ENCODE data around the gene CACNA2D2.
"Not testable (repeated sequence)": the region's sequence is repeated elsewhere in the genome, so short reads cannot be mapped to it uniquely, and the experiment has no call there.

The CACNA2D2 gene

GRCh38 chr3:50516440-50516871 is 13.0 kb upstream of the CACNA2D2 start:
- no peak for TF ChIP-seq CTCF (IDR thresholded peaks at IDR 0.05; ENCODE audit: low read length)
- no peak for TF ChIP-seq EZH2phosphoT487 (IDR thresholded peaks at IDR 0.05; ENCODE audit: low read length)
- TF ChIP-seq EZH2 (optimal IDR thresholded peaks at IDR 0.05; ENCODE audit: low read depth, low read length): no peak
- H3K9me3 ChIP-seq (replicated peaks; ENCODE audit: insufficient read depth, low read length): no peaks in the 10 kb centered on the region
- H3K27ac ChIP-seq (ENCODE audit: low read length): no peak overlapping the region
- H3K4me3 ChIP-seq (ENCODE audit: low read length): no peak overlapping the region
- no peak overlapping the region for H3K4me2 ChIP-seq (ENCODE audit: low read depth, low read length)
- H3K9me2 ChIP-seq (replicated peaks; ENCODE audit: insufficient read depth, low read length): no peaks in the 10 kb centered on the region
- H3K9ac ChIP-seq (ENCODE audit: low read length): no peak overlapping the region
- no peaks in the 10 kb centered on the region for H3K79me2 ChIP-seq (ENCODE audit: low read length)
- H4K20me1 ChIP-seq (ENCODE audit: insufficient read depth, low read length): no peaks in the 10 kb centered on the region
- H2AFZ ChIP-seq (ENCODE audit: low read length): no peak overlapping the region
- peaks cover 77% of the 10 kb centered on the region for H3K27me3 ChIP-seq (replicated peaks; ENCODE audit: insufficient read depth, low read length)
- DNase-seq: no peak
- H3K4me1 ChIP-seq (ENCODE audit: low read length): no peaks in the 10 kb centered on the region
- H3K36me3 ChIP-seq (replicated peaks; ENCODE audit: insufficient read depth, low read length): no peaks in the 10 kb centered on the region
- H3F3A ChIP-seq (ENCODE audit: insufficient read depth, low read length): no peaks in the 10 kb centered on the region

- H3K27ac ChIP-seq (ENCODE audit: low read length): no peak overlapping the region
- H3F3A ChIP-seq (ENCODE audit: insufficient read depth, low read length): no peaks in the 10 kb centered on the region
- DNase-seq: no peak
- peaks cover 78% of the 10 kb centered on the region for H3K27me3 ChIP-seq (replicated peaks; ENCODE audit: insufficient read depth, low read length)
- no peak overlapping the region for H3K9ac ChIP-seq (ENCODE audit: low read length)
- H3K4me3 ChIP-seq (ENCODE audit: low read length): no peak overlapping the region
- no peak overlapping the region for H3K4me2 ChIP-seq (ENCODE audit: low read depth, low read length)
- no peak overlapping the region for H2AFZ ChIP-seq (ENCODE audit: low read length)
- H3K9me2 ChIP-seq (replicated peaks; ENCODE audit: insufficient read depth, low read length): no peaks in the 10 kb centered on the region
- no peaks in the 10 kb centered on the region for H3K9me3 ChIP-seq (replicated peaks; ENCODE audit: insufficient read depth, low read length)
- no peaks in the 10 kb centered on the region for H3K79me2 ChIP-seq (ENCODE audit: low read length)
- no peaks in the 10 kb centered on the region for H3K4me1 ChIP-seq (ENCODE audit: low read length)
- no peaks in the 10 kb centered on the region for H3K36me3 ChIP-seq (replicated peaks; ENCODE audit: insufficient read depth, low read length)
- TF ChIP-seq CTCF (IDR thresholded peaks at IDR 0.05; ENCODE audit: low read length): no peak
- no peak for TF ChIP-seq EZH2 (optimal IDR thresholded peaks at IDR 0.05; ENCODE audit: low read depth, low read length)
- no peak for TF ChIP-seq EZH2phosphoT487 (IDR thresholded peaks at IDR 0.05; ENCODE audit: low read length)
- H4K20me1 ChIP-seq (ENCODE audit: insufficient read depth, low read length): no peaks in the 10 kb centered on the region
Observed at GRCh38 chr3:50515565-50516439, 12.4 kb upstream of the CACNA2D2 start.

GRCh38 chr3:50512908-50513307 is 9.5 kb upstream of the CACNA2D2 start:
- H3F3A ChIP-seq (ENCODE audit: insufficient read depth, low read length); DNase-seq; H3K9me3 ChIP-seq (replicated peaks; ENCODE audit: insufficient read depth, low read length); H3K27ac ChIP-seq (ENCODE audit: low read length); H3K4me2 ChIP-seq (ENCODE audit: low read depth, low read length); H2AFZ ChIP-seq (ENCODE audit: low read length); H3K9ac ChIP-seq (ENCODE audit: low read length); H3K79me2 ChIP-seq (ENCODE audit: low read length); H3K4me1 ChIP-seq (ENCODE audit: low read length); H3K36me3 ChIP-seq (replicated peaks; ENCODE audit: insufficient read depth, low read length); H3K4me3 ChIP-seq (ENCODE audit: low read length); H3K9me2 ChIP-seq (replicated peaks; ENCODE audit: insufficient read depth, low read length); H4K20me1 ChIP-seq (ENCODE audit: insufficient read depth, low read length): not testable (repeated sequence)
- H3K27me3 ChIP-seq (replicated peaks; ENCODE audit: insufficient read depth, low read length): peaks cover 85% of the 10 kb centered on the region

GRCh38 chr3:50512131-50512530 is 8.7 kb upstream of the CACNA2D2 start:
- Histone ChIP-seq H3K36me3 (replicated peaks; ENCODE audit: insufficient read depth, low read length) (no peaks in the 10 kb centered on the region), H2AFZ (ENCODE audit: low read length) (no peak overlapping the region), H3K9ac (ENCODE audit: low read length) (no peak overlapping the region), H4K20me1 (ENCODE audit: insufficient read depth, low read length) (no peaks in the 10 kb centered on the region), H3K9me2 (replicated peaks; ENCODE audit: insufficient read depth, low read length) (no peaks in the 10 kb centered on the region), H3F3A (ENCODE audit: insufficient read depth, low read length) (no peaks in the 10 kb centered on the region), H3K4me3 (ENCODE audit: low read length) (no peak overlapping the region), H3K79me2 (ENCODE audit: low read length) (no peaks in the 10 kb centered on the region), H3K27me3 (replicated peaks; ENCODE audit: insufficient read depth, low read length) (peaks cover 86% of the 10 kb centered on the region), H3K4me2 (ENCODE audit: low read depth, low read length) (no peak overlapping the region), H3K9me3 (replicated peaks; ENCODE audit: insufficient read depth, low read length) (no peaks in the 10 kb centered on the region), H3K4me1 (ENCODE audit: low read length) (no peaks in the 10 kb centered on the region), H3K27ac (ENCODE audit: low read length) (no peak overlapping the region)
- TF ChIP-seq CTCF (IDR thresholded peaks at IDR 0.05; ENCODE audit: low read length) (no peak), EZH2phosphoT487 (IDR thresholded peaks at IDR 0.05; ENCODE audit: low read length) (no peak), EZH2 (optimal IDR thresholded peaks at IDR 0.05; ENCODE audit: low read depth, low read length) (no peak)
- DNase-seq: no peak
